ENCODE results near the gene PRDM10. TPM values are rescaled to one million over a fixed set of nuclear protein-coding genes. Genes with fewer than 3 reads are reported as not detected.

Gene PRDM10, protein sequence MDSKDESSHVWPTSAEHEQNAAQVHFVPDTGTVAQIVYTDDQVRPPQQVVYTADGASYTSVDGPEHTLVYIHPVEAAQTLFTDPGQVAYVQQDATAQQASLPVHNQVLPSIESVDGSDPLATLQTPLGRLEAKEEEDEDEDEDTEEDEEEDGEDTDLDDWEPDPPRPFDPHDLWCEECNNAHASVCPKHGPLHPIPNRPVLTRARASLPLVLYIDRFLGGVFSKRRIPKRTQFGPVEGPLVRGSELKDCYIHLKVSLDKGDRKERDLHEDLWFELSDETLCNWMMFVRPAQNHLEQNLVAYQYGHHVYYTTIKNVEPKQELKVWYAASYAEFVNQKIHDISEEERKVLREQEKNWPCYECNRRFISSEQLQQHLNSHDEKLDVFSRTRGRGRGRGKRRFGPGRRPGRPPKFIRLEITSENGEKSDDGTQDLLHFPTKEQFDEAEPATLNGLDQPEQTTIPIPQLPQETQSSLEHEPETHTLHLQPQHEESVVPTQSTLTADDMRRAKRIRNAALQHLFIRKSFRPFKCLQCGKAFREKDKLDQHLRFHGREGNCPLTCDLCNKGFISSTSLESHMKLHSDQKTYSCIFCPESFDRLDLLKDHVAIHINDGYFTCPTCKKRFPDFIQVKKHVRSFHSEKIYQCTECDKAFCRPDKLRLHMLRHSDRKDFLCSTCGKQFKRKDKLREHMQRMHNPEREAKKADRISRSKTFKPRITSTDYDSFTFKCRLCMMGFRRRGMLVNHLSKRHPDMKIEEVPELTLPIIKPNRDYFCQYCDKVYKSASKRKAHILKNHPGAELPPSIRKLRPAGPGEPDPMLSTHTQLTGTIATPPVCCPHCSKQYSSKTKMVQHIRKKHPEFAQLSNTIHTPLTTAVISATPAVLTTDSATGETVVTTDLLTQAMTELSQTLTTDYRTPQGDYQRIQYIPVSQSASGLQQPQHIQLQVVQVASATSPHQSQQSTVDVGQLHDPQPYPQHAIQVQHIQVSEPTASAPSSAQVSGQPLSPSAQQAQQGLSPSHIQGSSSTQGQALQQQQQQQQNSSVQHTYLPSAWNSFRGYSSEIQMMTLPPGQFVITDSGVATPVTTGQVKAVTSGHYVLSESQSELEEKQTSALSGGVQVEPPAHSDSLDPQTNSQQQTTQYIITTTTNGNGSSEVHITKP
- total RNA-seq = 10 to 100 TPM in 1 of 4 donors, 1 to 10 TPM in 3; 7.2 to 13.4 (median 8.1) TPM

DNA sequence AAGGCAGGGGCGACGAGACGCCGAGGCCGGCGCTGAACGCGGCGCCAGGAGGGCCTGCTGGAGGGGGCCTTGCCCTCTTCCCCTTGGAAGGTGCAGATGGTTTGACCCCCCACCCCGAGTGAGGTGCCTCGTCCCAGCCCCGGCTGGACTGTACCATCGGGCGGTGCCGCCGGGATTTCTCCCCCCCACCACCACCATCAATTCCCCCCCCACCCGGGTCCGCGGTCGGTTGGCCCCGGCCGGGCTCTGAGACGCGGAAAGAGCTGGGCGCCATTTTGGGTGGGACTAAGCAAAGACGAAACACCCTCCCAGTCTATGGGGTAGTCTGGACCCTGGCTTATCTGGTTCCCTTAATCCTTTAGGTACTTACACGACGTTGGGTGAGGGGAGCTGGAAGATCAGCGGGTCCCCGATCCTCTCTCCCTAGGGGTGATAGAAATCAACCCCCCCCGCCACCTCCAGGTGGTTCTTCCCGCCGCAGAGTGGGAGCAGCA, at the start of gene PRDM10:
Gene PRDM10, minus strand, starts transcription at position 484 of the 494 bp plus-strand sequence. CDS start 41,871 bp downstream, outside the sequence.
- DNase-seq (ENCODE audit: low spot score) = peak; percentile 82
- peak; percentile 91 for ATAC-seq (ENCODE audit: low FRiP score)
- TF ChIP-seq, protein P1, sequence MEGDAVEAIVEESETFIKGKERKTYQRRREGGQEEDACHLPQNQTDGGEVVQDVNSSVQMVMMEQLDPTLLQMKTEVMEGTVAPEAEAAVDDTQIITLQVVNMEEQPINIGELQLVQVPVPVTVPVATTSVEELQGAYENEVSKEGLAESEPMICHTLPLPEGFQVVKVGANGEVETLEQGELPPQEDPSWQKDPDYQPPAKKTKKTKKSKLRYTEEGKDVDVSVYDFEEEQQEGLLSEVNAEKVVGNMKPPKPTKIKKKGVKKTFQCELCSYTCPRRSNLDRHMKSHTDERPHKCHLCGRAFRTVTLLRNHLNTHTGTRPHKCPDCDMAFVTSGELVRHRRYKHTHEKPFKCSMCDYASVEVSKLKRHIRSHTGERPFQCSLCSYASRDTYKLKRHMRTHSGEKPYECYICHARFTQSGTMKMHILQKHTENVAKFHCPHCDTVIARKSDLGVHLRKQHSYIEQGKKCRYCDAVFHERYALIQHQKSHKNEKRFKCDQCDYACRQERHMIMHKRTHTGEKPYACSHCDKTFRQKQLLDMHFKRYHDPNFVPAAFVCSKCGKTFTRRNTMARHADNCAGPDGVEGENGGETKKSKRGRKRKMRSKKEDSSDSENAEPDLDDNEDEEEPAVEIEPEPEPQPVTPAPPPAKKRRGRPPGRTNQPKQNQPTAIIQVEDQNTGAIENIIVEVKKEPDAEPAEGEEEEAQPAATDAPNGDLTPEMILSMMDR (IDR thresholded peaks at IDR 0.05) = no peak

DNA sequence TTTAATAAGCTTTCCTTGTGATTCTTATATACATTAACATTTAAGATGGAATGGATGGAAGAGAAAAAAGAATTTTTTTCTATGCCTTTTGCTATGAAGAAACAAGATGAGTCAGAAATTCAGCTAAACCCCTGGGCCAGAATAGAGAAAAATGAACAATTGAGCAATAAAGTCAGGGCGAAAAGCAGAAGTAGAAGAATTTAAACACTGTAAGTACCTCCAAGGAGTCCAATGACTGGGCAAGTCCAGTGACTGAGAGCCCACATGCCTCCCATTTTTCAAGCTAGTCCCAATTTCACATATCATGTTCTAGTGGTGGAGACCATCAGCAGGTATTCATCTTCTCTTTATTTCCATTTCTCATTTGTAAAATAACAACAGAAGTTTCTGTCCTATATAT, 48.4 kb upstream of the PRDM10 start:
- DNase-seq (ENCODE audit: low spot score) (no peak), ATAC-seq (ENCODE audit: low FRiP score) (peak; percentile 30)
- TF ChIP-seq, protein P1 (IDR thresholded peaks at IDR 0.05) = no peak

DNA sequence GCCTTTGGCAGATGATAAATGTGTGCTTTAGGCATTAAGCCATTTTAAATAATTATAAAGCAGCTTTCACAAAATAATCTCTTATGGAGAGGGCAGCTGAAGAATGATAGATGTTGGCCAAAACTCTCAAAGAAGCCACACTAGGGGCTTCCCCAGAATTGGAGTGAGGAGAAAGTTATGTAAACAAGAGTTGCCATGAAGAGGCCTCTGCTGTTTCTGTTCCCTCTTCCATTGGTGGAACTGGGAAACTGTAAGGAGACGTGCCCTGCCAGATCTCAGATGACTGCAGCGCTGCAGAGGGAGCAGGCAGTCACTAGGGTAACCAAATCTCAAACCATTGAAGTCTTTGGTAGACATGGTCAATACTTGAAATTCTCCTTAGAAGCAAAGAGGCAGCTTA, 47.6 kb upstream of the PRDM10 start:
- no peak for DNase-seq (ENCODE audit: low spot score)
- no peak for ATAC-seq (ENCODE audit: low FRiP score)

DNA sequence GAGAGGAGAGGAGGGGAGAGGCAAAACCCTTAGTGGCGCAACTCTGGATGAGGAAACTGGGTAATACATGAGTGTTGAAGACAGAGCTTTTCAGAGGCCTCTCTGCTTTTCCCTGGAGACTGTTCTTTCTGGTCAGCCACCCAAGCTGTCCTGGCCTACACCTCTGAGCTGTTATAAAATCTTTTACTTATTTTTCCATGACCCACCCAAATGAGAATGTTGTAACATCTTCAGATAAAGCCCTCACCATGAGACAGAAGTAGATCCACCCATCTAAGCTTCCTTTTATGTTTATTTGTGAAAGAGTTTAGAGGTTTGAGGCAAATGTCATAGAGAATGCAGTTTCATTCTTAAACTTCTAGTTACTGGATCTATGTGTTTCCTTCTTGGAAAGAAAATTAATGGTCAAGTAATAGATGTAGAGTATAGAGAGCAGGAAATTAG, 46.7 kb upstream of the PRDM10 start:
- peak; percentile 76 for ATAC-seq (ENCODE audit: low FRiP score)
- TF ChIP-seq, protein P1 (IDR thresholded peaks at IDR 0.05) = no peak
- DNase-seq (ENCODE audit: low spot score) = no peak

More for the DNA sequence above, 47.6 kb upstream of the PRDM10 start:
- TF ChIP-seq, protein P1 (IDR thresholded peaks at IDR 0.05) = no peak

DNA sequence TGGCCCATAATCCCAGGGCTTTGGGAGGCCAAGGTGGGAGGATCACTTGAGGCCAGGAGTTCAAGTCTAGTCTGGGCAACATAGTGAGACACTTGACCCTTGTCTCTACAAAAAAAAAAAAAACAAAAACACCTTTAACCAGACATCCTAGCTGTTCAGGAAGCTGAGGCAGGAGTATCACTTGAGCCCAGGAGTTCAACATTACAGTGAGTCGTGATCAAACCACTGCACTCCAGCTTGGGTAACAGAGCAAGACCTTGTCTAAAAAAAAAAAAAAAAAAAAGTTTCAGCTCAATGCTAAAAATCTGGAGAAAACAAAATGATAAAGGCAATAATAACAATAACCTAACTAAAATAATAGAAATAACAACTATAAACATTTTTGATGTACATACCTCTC, 44.5 kb upstream of the PRDM10 start:
- ATAC-seq (ENCODE audit: low FRiP score) (no peak), DNase-seq (ENCODE audit: low spot score) (no peak)

DNA sequence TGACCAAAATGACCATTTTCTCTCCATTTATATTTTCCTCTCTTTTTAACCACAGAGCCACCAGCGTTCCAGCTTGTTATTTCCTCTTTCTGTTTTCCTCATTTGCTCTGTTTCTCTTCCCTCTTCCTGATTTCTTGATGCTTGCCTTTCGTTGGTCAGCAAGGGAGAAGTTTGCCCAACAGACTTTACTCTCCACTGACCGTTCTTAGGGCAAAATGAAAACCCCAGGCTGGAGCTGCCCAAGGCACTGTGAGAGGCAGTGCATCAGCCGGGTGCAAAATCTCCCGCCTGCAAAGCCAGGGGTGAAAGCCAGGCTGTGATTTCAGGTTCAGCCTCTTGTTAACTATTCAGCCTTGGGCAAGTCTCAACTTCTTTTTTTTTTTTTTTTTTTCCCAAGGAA, 40.9 kb upstream of the PRDM10 start:
- DNase-seq (ENCODE audit: low spot score) (no peak), ATAC-seq (ENCODE audit: low FRiP score) (no peak)
- TF ChIP-seq, protein P1 (IDR thresholded peaks at IDR 0.05) = no peak

More for the DNA sequence above, 44.5 kb upstream of the PRDM10 start:
- TF ChIP-seq, protein P1 (IDR thresholded peaks at IDR 0.05) = no peak

All from omental fat pad (tissue), 4 donors.